RWPE1 (cell line): Measurements from ENCODE around the gene CHST11.

ENCODE experiments used
- CTCF ChIA-PET: fragments of 350-600 bp; sonication (Branson Sonifier 250); formaldehyde crosslinking; extraction: SDS; loops from one replicate; lab custom pipeline; 2021; lab: Yijun Ruan, JAX
- POLR2A ChIA-PET: fragments of 400-600 bp; formaldehyde crosslinking; extraction: SDS; loops from one replicate; lab custom pipeline; 2020; ENCODE audit warnings: antibody characterized with exemption; ENCODE audit not compliant: low non-redundant PET; lab: Yijun Ruan, JAX
- DNase-seq: peaks from one replicate; pipeline ENCODE4 v3.0.0; 2012; ENCODE audit warnings: low spot score
- H3K27ac ChIP-seq: fragments of 450-650 bp; 2 replicates; pipeline ENCODE4 v1.5.1; 2017
- CTCF ChIP-seq: fragments of 450-650 bp; conservative IDR thresholded peaks from 2 replicates; pipeline ENCODE4 v1.5.1; 2017; ENCODE audit warnings: low read depth, mild to moderate bottlenecking

Gene CHST11

GRCh38 chr12:104746467-104747088, 289.8 kb downstream of the CHST11 start:
- DNase-seq: no peak
- POLR2A ChIA-PET: no interaction called here
- H3K27ac ChIP-seq: no peak overlapping the region
- TF ChIP-seq CTCF: no peak
- CTCF ChIA-PET: interaction anchor here (0.7 kb wide), 1 partner anchor 1188 kb away, joined by 3 read pairs; no protein-coding TSS in a partner anchor

GRCh38 chr12:104747330-104747729, 290.6 kb downstream of the CHST11 start:
- ChIA-PET POLR2A (no interaction called here), CTCF (interaction anchor here (0.6 to 0.7 kb wide), 3 partner anchors 33 to 466 kb away, joined by 3 to 4 read pairs (median 4); no protein-coding TSS in a partner anchor)
- H3K27ac ChIP-seq: no peak overlapping the region
- DNase-seq: no peak
- TF ChIP-seq CTCF: no peak

GRCh38 chr12:104747955-104748354, 291.2 kb downstream of the CHST11 start:
- DNase-seq: no peak
- no peak for TF ChIP-seq CTCF
- H3K27ac ChIP-seq: no peak overlapping the region
- CTCF ChIA-PET: no interaction called here
- POLR2A ChIA-PET: no interaction called here

- ChIA-PET POLR2A (no interaction called here), CTCF (interaction anchor here (0.7 kb wide), 1 partner anchor 120 kb away, joined by 3 read pairs; no protein-coding TSS in a partner anchor)
- TF ChIP-seq CTCF: no peak
- H3K27ac ChIP-seq: no peak overlapping the region
- no peak for DNase-seq
Measured at GRCh38 chr12:104748356-104748755, 291.6 kb downstream of the CHST11 start.

- no peak for TF ChIP-seq CTCF
- no peak overlapping the region for H3K27ac ChIP-seq
- POLR2A ChIA-PET: no interaction called here
Measured at GRCh38 chr12:104748790-104749189, 292.0 kb downstream of the CHST11 start.

GRCh38 chr12:104749545-104749944, 292.8 kb downstream of the CHST11 start:
- TF ChIP-seq CTCF: no peak
- ChIA-PET POLR2A (no interaction called here), CTCF (interaction anchor here (0.8 kb wide), 1 partner anchor 1061 kb away, joined by 4 read pairs; no protein-coding TSS in a partner anchor)
- H3K27ac ChIP-seq: no peak overlapping the region
- no peak for DNase-seq

More at GRCh38 chr12:104748790-104749189, 292.0 kb downstream of the CHST11 start:
- CTCF ChIA-PET: interaction anchor here (0.7 kb wide), 1 partner anchor 121 kb away, joined by 3 read pairs; no protein-coding TSS in a partner anchor
- DNase-seq: no peak
